ENCODE measurements around the gene RRP1.

GRCh38 chr21:43797925-43798715, 8.7 kb downstream of the RRP1 start:
- TF ChIP-seq CTCF (IDR thresholded peaks at IDR 0.05): no peak
- no peak for TF ChIP-seq POLR2A (IDR thresholded peaks at IDR 0.05)
- no peak for TF ChIP-seq EP300 (IDR thresholded peaks at IDR 0.05)
